HepG2 (cell line): ENCODE data around the gene TNFRSF18. TPM values are rescaled to one million over a fixed set of nuclear protein-coding genes. Genes with fewer than 3 reads are reported as not detected.

Source experiments
- ATF1 ChIP-seq: IDR thresholded peaks from 2 replicates; pipeline ENCODE4 v1.6.1; 2016; ENCODE audit warnings: mild to moderate bottlenecking, control low read depth
- ATF7-NPFF ChIP-seq: sonication (generic); formaldehyde crosslinking; IDR thresholded peaks from 2 replicates; pipeline ENCODE4 v1.8.1; 2023; ENCODE audit warnings: mild to moderate bottlenecking, low read depth, missing genetic modification reagents, moderate library complexity
- ERF ChIP-seq: IDR thresholded peaks from 2 replicates; pipeline ENCODE4 v1.6.1; 2018; ENCODE audit warnings: missing biosample characterization, missing genetic modification reagents
- KDM5B ChIP-seq: sonication (generic); formaldehyde crosslinking; IDR thresholded peaks from 2 replicates; pipeline ENCODE4 v1.4.0; 2020; ENCODE audit warnings: missing genetic modification reagents, mild to moderate bottlenecking, borderline replicate concordance
- LCORL ChIP-seq, 2 experiments: fragments of 450-650 bp in 1 of 2; sonication (generic) in 1 of 2; formaldehyde crosslinking in 1 of 2; IDR thresholded peaks; 2 replicates each; pipeline versions ENCODE4 v1.5.0 to v1.6.1; 2017 to 2020; ENCODE audit warnings: antibody characterized with exemption in 1 of 2, missing genetic modification reagents in 1 of 2
- NFE2L1 ChIP-seq: sonication (generic); formaldehyde crosslinking; IDR thresholded peaks from 2 replicates; pipeline ENCODE4 v1.4.0; 2020; ENCODE audit warnings: missing genetic modification reagents, mild to moderate bottlenecking, borderline replicate concordance
- NR2F2 ChIP-seq: IDR thresholded peaks from 2 replicates; pipeline ENCODE4 v1.6.1; 2012; ENCODE audit warnings: low read depth, inconsistent platforms, borderline replicate concordance
- SATB2 ChIP-seq: sonication (generic); formaldehyde crosslinking; IDR thresholded peaks from 2 replicates; pipeline ENCODE4 v1.5.0; 2020; ENCODE audit warnings: missing genetic modification reagents
- WIZ ChIP-seq: sonication (generic); formaldehyde crosslinking; IDR thresholded peaks from 2 replicates; pipeline ENCODE4 v1.5.1; 2020; ENCODE audit warnings: mild to moderate bottlenecking, missing genetic modification reagents
- XRCC5 ChIP-seq: fragments of 200-400 bp; formaldehyde crosslinking; optimal IDR thresholded peaks from 2 replicates; pipeline ENCODE3; 2017; ENCODE audit warnings: mild to moderate bottlenecking, low read length
- ZNF143 ChIP-seq: sonication (generic); formaldehyde crosslinking; IDR thresholded peaks from 2 replicates; pipeline ENCODE4 v1.4.0; 2020; ENCODE audit warnings: missing genetic modification reagents
- ZNF275 ChIP-seq: sonication (generic); formaldehyde crosslinking; IDR thresholded peaks from 2 replicates; pipeline ENCODE4 v1.8.0; 2022; ENCODE audit warnings: missing genetic modification reagents, mild to moderate bottlenecking, inconsistent platforms, borderline replicate concordance
- ZNF337 ChIP-seq: sonication (generic); formaldehyde crosslinking; IDR thresholded peaks from 2 replicates; pipeline ENCODE4 v1.5.1; 2020; ENCODE audit warnings: missing genetic modification reagents, low read depth, mild to moderate bottlenecking, borderline replicate concordance
- ZNF362 ChIP-seq: sonication (generic); formaldehyde crosslinking; IDR thresholded peaks from 2 replicates; pipeline ENCODE4 v1.4.0; 2020; ENCODE audit warnings: missing genetic modification reagents, mild to moderate bottlenecking, borderline replicate concordance
- ZNF713 ChIP-seq: sonication (generic); formaldehyde crosslinking; IDR thresholded peaks from 2 replicates; pipeline ENCODE4 v1.4.0; 2020; ENCODE audit warnings: mild to moderate bottlenecking, missing genetic modification reagents
- polyA plus RNA-seq, 8 experiments: library from polyadenylated mRNA; depleted of rRNA in 3 of 8; stranded (reverse) in 7 of 8; unstranded in 1 of 8; fragments of >200 nt; fragmentation: Illumina TruSeq in 4 of 8; extraction: Trizol in 4 of 8; gene quantifications; 2 replicates each; pipeline versions ENCODE4 v1.2.1 to v1.2.3, GENCODE V29; 2011 to 2016; ENCODE audit warnings: low read depth in 4 of 8, missing spikeins in 1 of 8, mixed read lengths in 1 of 8; ENCODE audit not compliant: insufficient read depth in 1 of 8
- total RNA-seq, 5 experiments: library from RNA; depleted of rRNA; stranded (reverse); fragments of >200 nt; fragmentation: Illumina TruSeq; extraction: Trizol; gene quantifications; 2 replicates each; pipeline ENCODE4 v1.2.3, GENCODE V29; 2016; ENCODE audit warnings: low read depth in 1 of 5
- TF ChIP-seq, protein P1 (sequence below), 2 experiments: sonication (generic) in 1 of 2; formaldehyde crosslinking in 1 of 2; IDR thresholded peaks; 2 replicates each; pipeline versions ENCODE4 v1.6.1 to v1.9.0; 2014 to 2022; ENCODE audit warnings: antibody characterized with exemption in 1 of 2, borderline replicate concordance in 1 of 2, inconsistent platforms in 1 of 2, low read depth in 1 of 2, missing genetic modification reagents in 1 of 2
- TF ChIP-seq, protein P2 (sequence below), 2 experiments: sonication (generic) in 1 of 2; formaldehyde crosslinking in 1 of 2; IDR thresholded peaks; 2 replicates each; pipeline versions ENCODE4 v1.5.1 to v1.6.1; 2011 to 2020; ENCODE audit warnings: borderline replicate concordance in 1 of 2, low read depth in 1 of 2, low read length in 1 of 2, mild to moderate bottlenecking in 1 of 2, missing genetic modification reagents in 1 of 2, moderate library complexity in 1 of 2

Gene TNFRSF18
- total and polyA plus RNA-seq, 2 of the 13 experiments (the other 11 are each of a cell fraction or from before 2014, with no cell fraction given), result not detected

DNA sequence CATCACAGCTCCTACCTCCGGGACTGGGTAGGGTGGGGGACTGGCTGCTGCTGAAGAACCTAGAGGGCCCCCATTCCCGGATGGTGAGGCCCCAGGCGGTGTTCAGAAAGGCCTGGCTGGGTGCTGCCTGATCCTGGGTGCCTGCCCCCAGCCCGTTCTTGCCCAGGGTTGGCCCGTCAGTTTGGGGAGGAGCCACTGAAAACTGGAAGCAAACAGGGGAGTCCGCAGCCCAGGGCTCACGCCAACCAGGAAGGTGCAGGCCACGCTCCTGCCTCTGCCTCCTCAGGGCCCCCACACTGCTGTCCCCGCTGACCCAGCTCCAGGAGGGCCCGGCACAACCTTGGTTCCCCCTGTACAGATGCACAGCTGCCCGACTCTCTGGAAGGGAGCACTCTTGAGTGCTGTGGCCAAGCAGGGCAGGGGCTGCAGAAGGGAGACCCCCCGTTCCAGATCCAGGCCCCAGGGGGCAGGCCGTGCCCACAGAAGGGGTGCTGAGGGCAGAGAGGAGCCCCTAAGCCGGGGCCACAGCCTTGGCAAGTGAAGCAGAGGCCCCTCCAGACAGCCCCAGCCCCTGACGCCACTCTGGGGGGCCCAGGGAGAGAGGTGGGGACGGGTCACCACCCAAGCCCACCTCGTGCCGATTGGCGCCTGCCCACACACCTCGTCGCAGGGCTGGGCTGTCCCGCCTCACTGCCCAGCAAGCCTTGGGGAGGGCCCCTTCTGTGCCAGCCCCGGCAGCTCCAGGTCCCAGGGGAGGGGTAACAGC lies 34.6 kb upstream of the TNFRSF18 start (continued):
- TF ChIP-seq, protein P1, sequence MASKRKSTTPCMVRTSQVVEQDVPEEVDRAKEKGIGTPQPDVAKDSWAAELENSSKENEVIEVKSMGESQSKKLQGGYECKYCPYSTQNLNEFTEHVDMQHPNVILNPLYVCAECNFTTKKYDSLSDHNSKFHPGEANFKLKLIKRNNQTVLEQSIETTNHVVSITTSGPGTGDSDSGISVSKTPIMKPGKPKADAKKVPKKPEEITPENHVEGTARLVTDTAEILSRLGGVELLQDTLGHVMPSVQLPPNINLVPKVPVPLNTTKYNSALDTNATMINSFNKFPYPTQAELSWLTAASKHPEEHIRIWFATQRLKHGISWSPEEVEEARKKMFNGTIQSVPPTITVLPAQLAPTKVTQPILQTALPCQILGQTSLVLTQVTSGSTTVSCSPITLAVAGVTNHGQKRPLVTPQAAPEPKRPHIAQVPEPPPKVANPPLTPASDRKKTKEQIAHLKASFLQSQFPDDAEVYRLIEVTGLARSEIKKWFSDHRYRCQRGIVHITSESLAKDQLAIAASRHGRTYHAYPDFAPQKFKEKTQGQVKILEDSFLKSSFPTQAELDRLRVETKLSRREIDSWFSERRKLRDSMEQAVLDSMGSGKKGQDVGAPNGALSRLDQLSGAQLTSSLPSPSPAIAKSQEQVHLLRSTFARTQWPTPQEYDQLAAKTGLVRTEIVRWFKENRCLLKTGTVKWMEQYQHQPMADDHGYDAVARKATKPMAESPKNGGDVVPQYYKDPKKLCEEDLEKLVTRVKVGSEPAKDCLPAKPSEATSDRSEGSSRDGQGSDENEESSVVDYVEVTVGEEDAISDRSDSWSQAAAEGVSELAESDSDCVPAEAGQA (IDR thresholded peaks at IDR 0.05; ENCODE audit: low read depth), result no peak
- TF ChIP-seq, protein P1 (CRISPR knock-in tag; IDR thresholded peaks at IDR 0.05; ENCODE audit: borderline replicate concordance), result no peak
- TF ChIP-seq ATF7-NPFF (CRISPR knock-in tag), result no peak
- no peak for TF ChIP-seq ZNF713
- no peak for TF ChIP-seq ZNF143 (CRISPR knock-in tag)
- no peak for TF ChIP-seq ERF (CRISPR knock-in tag)
- TF ChIP-seq WIZ (CRISPR knock-in tag), result no peak
- peak; percentile 68 for TF ChIP-seq XRCC5
- TF ChIP-seq NFE2L1 (CRISPR knock-in tag), result no peak
- no peak for TF ChIP-seq ATF1 (CRISPR knock-in tag)
- no peak for TF ChIP-seq ZNF362 (CRISPR knock-in tag)
- TF ChIP-seq NR2F2, result no peak
- TF ChIP-seq KDM5B (CRISPR knock-in tag), result 0 out of 2 replicates have a peak, but pooled peaks have one; percentile 34
- TF ChIP-seq ZNF337 (CRISPR knock-in tag), result no peak
- no peak for TF ChIP-seq LCORL (IDR thresholded peaks at IDR 0.05)
- TF ChIP-seq LCORL (CRISPR knock-in tag; IDR thresholded peaks at IDR 0.05), result 0 out of 2 replicates have a peak, but pooled peaks have one; percentile 28
- no peak for TF ChIP-seq SATB2 (CRISPR knock-in tag)
- TF ChIP-seq, protein P2, sequence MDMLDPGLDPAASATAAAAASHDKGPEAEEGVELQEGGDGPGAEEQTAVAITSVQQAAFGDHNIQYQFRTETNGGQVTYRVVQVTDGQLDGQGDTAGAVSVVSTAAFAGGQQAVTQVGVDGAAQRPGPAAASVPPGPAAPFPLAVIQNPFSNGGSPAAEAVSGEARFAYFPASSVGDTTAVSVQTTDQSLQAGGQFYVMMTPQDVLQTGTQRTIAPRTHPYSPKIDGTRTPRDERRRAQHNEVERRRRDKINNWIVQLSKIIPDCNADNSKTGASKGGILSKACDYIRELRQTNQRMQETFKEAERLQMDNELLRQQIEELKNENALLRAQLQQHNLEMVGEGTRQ (IDR thresholded peaks at IDR 0.05; ENCODE audit: low read depth, low read length), result no peak
- TF ChIP-seq, protein P2 (CRISPR knock-in tag; IDR thresholded peaks at IDR 0.05; ENCODE audit: borderline replicate concordance), result no peak
- TF ChIP-seq ZNF275 (CRISPR knock-in tag), result no peak
